ENCODE measurements around the gene ARHGAP5.

The ARHGAP5 gene

DNA sequence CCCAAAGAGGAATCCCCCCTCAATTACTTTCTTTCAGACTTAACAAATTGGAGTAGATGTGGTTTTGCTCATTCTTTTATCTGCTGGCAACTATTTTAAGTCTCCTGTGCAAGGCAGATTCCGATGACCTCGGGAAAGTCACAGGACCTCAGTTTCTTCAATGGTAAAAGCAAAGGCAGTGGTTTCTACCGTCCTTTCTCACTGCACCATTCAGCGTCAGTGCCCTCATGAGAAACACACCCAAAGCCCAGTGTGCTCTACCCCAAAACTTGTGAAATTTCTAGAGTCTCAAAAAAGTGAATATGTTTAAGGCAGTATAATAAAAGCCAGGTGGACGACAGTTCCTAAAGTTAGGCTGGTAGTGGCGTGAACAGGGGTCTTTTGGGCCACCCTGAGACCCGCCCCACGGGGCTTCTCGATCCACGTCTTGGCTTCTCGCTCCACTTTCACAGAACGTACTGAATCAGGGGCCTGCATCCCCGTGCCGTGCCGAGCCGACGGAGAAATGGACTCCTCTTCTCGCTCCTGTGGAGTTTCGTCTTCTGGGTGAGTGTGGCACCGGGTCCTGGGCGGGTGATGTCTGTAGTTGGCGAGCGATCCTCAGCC lies 1.3 kb upstream of the ARHGAP5 start:
- no peak for DNase-seq (ENCODE audit: low spot score)

DNA sequence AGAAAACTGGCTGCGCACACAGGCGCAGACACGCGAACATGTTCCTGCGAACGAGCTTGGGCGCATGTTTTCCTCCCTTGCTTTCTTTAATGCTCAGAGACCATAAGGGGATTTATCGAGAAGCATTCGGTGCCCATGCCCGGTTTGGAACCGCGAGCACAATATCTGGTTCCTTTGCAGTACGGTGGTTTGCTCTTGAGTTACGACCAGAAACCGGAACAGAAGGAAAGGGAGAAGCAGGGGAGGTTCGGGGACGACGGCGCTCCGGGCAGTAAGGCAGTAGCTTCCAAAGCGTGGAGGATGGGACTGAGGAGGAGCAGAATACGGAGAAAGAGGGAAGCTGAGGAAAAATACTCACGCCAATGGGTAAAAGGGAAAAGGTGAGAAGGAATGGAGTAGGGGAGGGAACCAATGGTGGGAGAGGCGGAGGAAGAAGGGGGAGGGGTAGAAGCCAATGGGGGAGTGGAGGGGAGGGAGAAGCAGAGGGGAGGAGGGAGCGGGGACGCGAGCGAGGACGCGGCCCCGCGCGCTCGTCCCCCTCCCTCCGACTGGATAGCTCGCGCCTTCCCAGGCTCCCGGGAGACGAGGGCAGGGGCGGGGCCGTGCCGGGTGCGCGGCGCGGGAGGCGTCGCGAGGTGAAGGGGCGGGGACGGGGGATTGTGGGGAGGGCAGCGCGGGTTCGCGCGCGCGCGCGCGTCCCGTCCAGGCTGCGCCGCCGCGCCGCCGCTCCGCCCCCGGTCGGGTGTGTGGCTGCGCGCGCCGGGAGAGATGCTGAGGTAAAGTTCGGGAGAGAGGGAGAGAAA lies 625 bp upstream of the ARHGAP5 start:
- DNase-seq (ENCODE audit: low spot score): peak; percentile 98

DNA sequence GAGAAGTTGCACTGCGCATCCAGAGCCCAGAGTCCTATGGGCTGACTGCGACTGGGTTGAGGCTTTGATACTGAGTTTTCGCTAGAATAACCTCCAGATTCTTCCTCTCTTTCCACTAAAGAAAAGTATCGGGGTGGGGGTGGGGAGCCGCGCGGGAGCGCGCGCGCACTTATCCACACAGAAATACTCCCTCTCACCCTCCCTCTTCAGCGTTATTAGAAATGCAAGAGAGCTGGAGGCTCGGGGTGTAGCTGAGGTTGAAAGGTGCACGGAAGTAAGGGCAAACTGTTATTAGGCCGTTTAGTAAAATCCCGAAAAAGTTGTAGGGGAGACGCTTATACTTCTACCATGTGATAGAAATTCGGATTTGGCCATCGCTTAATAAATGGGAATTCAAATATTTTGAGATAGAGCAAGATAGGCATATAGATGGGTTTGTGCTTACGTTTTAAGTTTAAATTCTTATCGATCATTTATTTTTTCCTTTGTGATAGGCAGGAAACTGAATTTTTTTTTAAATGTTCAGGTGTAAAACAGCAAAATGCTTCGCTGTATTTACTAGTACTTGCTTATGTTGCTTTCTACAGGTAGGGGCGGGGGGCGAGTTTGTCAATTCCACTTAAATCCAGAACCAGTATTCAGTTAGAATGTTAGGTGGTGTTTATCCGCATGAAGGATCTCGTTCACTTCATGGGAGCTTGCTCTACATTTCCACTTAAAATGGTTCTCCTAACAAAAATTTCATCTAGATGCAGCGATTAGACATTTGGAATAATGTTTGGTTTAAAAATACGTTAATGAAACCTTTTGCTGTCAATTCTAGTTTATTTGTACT lies 1.1 kb downstream of the ARHGAP5 start:
- peak; percentile 76 for DNase-seq (ENCODE audit: low spot score)

DNA sequence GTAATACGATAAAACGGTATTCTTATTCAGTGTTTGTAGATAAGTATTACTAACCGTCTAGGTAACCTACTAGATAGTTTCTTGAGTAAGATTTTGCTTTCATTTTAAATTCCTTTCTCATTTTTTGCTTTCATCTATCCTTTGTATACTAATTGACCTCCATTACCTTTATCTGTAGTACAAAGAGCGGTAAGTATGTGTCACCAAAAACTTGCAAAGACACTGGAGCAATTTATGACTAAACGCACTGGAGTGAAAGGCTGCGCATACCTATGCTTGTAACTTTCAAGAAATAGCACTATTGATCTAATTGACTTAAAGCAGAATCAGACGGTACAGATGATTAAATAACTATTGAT lies 1.7 kb downstream of the ARHGAP5 start:
- no peak for DNase-seq (ENCODE audit: low spot score)

DNA sequence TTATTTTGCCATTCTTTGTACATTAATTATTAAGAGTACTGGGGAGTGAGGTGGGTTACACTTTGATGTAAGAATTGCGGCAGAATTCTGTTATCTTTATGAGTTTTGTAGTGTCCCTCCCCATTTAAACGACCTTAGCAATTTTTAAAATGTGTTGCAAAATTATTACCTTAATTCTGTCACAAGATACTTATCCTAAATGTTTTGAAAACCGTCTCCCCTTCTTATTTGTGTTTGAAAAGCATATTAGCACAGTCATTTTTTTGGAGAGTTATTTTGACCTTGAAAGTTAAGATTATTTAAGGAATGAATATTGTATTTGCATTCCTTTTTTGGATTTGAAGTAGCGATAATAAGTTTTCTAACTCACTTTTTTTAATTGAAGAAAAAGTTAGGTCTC lies 2.2 kb downstream of the ARHGAP5 start:
- no peak for DNase-seq (ENCODE audit: low spot score)

DNA sequence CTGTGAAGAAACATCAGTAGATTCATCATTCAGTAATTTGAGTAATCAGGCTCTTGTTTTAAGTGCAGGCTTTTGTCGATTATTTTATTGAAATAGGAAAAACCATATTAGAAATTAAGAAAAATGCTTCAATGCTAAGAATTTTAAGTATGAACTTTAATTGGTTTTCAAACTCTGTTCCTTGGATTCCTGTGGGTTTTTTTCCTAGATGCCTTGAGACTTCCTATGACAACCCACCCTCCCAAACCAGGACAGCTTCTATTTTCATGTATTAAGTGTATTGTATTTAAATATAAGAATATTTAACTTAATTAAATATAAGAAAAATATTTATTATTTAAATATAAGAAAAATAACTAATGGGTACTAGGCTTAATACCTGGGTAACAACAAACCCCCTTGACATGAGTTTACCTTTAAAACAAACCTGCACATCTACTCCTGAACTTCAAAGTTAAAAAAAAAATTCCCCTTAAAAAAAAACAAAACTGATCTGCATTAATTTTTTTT lies 3.0 kb downstream of the ARHGAP5 start:
- no peak for DNase-seq (ENCODE audit: low spot score)

DNA sequence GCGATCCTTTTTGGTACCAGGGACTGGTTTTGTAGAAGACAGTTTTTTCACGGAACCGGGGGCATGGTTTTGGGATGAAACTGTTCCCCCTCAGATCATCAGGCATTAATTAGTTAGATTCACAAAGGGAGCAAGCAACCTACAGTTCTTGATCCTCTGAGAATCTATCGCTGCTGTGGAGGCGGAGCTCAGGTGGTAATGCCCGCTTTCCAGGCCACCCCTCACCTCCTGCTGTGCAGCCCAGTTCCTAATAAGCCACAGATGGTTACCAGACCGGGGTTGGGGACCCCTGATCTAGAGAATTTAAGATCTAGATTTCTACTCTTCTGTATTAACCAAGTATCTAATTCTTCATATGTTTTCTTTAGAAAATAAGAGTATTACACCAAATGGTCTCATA lies 4.8 kb downstream of the ARHGAP5 start:
- no peak for DNase-seq (ENCODE audit: low spot score)

DNA sequence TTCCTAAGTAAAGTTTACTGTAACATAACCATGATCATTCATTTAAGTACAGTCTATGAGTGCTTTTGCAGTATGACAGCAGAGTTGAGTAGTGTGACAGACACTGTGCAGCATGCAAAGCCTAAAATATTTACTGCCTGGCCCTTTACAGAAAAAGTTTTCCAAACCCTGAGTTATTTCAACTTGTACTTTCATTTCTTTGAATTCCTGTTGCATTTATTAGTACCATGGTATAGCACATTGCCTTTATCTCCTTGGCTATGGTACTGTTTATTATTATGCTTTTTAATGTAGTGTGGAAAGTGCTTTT lies 6.2 kb downstream of the ARHGAP5 start:
- DNase-seq (ENCODE audit: low spot score): no peak

DNA sequence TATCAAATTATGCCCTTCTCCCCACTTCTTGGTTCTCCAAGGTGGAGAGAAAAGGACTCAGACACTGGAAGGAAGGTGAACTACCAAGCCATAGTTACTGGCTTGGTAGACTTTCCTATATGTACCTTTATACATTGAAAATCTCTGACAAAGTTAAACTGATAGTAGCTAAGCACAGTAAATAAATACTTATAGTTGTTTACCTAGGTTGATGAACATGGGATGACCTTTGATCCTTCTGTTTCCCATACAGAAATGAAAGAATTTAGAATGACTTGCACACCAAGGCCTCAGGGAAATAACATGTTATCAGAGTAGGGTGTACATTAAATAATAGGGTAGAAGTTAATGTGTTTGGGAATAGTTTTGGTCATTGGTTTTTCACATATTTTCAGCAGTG lies 6.7 kb downstream of the ARHGAP5 start:
- no peak for DNase-seq (ENCODE audit: low spot score)

DNA sequence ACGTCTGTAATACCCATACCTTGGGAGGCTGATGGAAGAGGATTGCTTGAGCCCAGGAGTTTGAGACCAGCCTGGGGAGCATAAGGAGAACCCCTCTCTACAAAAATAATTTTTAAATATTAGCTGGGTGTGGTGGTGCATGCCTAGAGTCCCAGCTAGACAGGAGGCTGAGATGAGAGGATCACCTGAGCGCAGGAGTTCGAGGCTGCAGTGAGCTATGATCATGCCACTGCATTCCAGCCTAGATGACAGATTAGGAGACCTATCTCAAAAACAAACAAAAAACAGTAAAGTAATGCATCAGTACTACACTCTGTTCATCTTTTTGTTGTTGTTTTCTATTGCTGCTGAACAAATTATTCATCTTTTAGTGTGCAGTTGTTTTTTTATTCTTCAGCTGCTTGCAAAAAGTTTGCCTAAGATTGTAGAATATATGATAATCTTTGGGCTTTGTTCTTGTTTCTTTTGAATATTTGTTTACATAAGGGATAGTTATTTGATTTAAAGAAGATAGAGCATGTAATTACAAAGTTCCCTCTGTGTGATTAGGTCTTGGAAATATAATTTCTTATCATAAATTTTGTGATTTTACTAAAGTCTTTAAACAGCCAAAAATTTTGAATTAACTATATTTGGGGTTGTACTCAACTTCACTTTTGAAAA lies 8.2 kb downstream of the ARHGAP5 start:
- no peak for DNase-seq (ENCODE audit: low spot score)

DNA sequence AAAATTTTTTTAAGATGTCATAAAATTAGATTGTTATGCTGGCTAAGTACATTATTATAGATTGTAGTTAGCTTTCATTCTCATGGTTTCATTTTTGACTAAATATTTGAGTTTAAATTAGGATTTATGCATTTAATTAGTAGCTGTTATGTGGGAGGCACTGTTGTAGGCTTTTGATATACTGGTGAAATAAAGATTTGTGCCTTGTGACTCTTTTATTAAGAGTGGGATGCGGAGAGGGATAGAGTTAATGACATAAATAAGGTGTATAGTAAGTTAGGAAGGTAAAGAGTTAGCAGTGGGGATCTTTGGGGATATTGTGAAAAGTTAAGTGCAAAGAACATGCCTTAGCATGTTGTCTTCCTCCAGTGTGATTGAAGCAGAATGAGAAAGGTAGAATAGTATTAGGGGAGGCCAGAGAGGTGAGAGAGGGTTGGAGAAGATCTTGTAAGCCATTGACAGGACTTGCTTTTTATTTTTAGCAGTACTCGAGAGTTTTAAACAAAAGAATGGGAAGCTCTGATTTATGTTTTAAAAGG lies 8.8 kb downstream of the ARHGAP5 start:
- no peak for DNase-seq (ENCODE audit: low spot score)

DNA sequence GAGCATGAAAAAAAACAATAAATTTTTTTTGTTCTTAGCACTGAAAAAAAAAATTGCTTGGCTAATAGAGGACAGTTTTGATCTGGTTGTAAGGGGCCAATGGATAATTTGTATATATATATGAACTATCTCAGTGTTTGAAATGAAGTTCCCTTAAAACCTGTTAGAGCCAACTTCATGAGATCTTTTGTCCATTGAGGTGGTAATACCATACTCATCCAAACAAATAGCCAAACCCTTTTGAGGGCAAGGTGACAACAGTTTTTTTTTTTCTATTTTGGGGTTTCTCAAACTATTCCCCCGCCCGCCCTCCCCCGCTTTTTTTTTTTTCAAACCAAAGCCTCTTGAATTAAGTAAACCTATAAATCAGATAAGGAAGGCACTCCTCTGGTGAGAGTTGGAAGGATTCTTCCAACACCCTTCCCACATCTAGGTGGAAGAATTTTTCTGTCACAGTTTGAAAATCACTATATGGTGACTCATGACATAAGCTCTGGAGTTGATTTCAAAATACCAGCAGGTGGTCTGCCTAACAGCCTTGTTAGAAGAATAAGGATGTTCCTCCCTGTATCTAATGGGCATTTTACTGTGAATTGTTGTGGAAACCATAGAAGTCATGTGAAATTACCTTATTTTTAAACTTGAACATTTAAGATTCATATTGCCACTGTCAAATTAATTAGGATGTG lies 10.2 kb downstream of the ARHGAP5 start:
- no peak for DNase-seq (ENCODE audit: low spot score)

DNA sequence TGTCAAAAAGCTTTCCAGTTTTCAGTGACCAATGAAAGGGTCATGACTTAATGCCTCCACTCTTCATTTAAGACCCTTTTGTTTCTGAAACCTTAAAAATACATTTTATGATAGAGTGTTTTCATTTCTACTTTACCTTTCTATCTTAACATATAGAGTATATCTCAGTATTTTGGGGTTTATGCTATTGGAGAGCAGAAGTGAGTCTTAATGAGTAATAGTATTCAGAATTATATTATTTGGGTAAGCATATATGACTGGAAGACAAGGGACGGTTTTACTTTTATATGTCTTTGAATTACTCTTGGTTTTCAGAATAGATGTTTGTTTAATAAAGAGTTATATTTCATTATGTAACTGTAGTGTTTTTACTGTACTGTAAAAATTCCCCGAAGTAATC lies 10.8 kb downstream of the ARHGAP5 start:
- DNase-seq (ENCODE audit: low spot score): no peak

DNA sequence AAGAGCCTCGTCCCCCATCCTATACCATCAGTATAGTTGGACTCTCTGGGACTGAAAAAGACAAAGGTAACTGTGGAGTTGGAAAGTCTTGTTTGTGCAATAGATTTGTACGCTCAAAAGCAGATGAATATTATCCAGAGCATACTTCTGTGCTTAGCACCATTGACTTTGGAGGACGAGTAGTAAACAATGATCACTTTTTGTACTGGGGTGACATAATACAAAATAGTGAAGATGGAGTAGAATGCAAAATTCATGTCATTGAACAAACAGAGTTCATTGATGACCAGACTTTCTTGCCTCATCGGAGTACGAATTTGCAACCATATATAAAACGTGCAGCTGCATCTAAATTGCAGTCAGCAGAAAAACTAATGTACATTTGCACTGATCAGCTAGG lies 13.6 kb downstream of the ARHGAP5 start:
- no peak for DNase-seq (ENCODE audit: low spot score)

DNA sequence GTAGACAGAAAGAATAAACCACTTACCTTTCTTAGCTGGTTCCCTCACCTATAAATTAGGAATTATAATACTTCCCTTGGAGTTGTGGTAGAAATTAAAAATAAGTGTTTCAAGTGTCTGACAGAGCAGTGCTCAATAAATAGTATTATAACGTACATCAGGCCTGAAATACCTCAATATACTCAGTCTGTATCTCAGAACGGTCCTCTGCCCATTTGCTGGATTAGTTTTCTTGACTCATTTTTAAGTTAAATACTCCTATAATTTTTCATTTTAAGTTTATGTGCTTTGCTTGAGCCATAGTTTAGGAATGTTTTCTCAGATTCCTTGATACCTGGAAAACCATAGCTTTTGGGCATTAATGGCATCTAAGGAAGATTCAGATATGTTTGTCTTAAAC lies 22.4 kb downstream of the ARHGAP5 start:
- DNase-seq (ENCODE audit: low spot score): no peak

DNA sequence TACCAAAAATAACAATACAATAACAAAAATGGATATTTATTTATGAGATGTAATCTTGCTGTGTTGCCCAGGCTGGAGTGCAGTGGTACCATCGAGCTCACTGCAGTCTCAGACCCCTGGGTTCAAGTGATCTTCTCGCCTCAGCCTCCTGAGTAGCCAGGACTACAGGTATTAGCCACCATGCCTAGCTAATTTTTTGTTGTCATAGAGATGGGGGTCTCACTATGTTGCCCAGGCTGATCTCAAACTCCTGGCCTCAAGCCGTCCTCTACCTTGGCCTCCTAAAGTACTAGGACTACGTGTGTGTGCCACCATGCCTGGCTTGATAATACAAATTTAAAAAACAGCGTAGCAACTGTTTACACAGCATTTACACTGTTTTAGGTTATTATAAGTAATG lies 23.1 kb downstream of the ARHGAP5 start:
- DNase-seq (ENCODE audit: low spot score): no peak

DNA sequence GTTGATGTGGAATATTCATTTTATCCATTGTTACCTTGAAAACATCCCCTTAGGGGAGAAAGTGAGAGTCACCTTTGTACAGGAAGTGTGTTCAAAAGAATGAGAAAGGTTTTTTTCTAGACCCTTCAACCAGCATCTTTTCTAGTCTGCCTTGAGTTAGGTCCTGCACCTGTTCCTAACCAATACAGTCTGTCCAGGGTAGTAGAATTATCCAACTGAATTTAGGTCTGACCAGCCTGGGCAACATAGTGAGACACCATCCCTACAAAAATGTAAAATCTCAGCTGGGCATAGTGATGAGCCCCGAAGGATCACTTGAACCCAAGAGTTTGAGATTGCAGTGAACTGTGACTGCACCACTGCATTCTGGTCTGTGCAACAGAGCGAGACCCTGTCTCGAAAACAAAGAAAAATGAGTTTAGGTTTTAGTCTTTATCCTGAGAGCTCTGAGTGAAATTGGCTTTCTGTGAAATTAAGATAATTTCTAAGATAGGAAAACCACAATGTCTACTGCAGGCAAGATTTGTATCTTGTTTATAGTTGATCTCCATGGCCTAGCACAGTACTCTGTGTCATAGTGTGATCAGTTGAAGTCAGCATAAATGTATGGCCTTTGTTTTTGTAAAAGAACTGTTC lies 25.2 kb downstream of the ARHGAP5 start:
- DNase-seq (ENCODE audit: low spot score): no peak

DNA sequence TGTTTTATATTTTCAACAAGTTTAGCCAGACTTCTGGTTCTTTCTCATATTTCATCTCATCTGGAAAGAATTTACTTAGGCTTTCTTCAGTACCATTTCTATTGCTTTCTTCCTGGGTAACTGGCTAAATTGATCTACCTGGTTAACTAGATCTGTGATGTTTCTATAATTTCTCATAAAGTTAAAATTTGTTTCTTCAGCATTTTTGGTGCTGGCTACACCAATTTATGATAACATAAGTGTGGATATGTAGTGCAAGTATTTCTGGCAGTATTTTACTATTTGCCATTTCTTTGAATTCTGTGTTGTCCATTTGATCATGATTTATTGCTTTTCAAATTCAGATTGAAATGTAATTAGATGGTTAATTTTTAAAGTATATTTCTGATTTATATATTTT lies 25.9 kb downstream of the ARHGAP5 start:
- no peak for DNase-seq (ENCODE audit: low spot score)

DNA sequence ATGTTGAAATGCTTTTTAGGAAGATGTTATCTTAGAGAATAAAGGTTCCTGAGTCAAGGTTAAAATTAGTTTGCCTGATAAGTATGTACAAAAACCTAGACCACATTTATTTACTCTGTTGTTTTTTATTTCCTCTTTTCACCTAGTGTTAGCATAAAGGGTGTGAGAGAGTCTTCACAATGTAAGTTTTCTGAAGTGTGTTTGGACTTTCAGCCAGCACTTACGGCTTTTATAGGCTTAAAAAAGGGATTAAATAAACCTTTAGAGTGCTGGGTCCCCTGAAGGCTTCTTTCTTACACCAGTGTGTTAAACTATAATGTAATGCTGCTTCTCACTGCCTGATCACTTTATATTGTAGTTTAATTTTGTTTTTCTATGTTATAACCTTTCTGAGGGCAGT lies 27.2 kb downstream of the ARHGAP5 start:
- DNase-seq (ENCODE audit: low spot score): no peak

DNA sequence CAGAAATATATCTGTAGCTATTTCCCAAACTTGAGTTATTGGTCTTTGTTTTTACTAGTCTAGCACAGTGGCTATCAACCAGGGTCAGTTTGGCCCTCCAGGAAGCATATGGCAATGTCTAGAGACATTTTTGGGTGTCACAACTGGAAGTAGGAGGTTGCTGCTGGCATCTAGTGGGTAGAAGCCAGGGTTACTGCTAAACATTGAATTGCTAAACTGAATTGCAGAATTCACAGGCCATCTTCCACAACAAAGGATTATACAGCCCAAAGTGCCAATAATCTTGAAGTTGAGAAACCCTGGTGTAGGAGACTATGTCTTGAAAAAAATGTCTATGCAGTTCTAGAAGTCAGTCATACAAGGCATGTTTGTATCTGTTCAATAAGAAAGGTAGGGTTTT lies 27.7 kb downstream of the ARHGAP5 start:
- no peak for DNase-seq (ENCODE audit: low spot score)

Data from left forelimb (tissue), 1 donor.